NCI-H1417 treated with DMSO at 0.1 percent for 48 hours (cell line): ENCODE data around the gene EEF1AKMT3.

Experiments
- DNase-seq: peaks from one replicate; lab custom pipeline; 2025; lab: John Stamatoyannopoulos, UW

EEF1AKMT3 gene

GRCh38 chr12:57783861-57784260, 11.4 kb downstream of the EEF1AKMT3 start:
- no peak for DNase-seq

DNA sequence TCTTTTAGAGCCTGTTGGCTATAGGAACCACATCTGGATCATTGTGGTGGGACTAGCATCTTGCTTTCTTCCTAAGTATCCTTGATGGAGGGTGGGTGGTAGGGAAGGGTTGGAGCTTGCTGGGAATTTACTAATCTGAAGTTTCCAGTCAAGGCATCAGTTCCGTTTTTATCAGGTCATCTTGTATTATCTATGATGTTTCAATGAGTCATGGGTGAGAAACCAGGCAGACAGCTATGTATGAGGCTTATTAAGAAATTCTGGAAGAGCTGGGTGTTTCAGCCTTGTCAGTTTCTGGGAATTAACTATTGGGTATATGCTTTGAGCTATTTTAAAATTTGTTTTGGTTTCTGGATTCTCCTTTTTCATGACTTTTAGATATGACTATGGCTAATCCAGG, 21.5 kb downstream of the EEF1AKMT3 start:
- no peak for DNase-seq

DNA sequence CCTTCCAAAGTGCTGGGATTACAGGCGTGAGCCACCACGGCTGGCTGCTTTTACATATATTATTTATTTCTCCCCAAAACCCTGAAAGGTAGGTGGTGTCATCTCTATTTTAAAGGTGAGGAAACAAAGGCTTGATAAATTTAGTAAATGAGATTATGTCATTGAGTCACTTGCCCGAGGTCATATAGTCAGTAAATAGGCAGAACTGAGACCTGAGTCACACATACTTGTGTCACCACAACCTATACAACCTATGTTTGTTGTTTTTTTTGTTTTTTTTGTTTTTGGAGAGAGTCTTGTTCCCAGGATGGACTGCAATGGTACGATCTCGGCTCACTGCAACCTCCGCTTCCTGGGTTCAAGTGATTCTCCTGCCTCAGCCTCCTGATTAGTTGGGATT, 22.9 kb downstream of the EEF1AKMT3 start:
- DNase-seq, result no peak

DNA sequence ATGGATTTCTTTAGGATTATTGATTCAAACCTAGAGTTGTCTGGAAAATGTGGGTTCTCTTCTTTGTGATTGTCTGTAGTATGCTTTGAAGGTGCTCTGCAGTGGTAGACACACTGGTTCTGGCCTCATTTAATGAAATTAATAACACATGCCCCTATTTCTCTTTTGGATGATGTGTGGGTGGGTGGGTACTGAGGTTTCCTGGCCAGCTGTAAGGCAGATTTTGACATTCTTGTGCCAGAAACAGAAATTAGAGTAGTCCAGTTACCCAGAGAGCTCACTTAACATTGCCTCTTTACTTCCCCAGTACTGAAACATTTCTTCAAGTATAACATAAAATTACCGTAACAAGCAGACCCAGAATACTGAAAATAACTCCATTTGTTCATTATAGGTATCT, 24.6 kb downstream of the EEF1AKMT3 start:
- no peak for DNase-seq

DNA sequence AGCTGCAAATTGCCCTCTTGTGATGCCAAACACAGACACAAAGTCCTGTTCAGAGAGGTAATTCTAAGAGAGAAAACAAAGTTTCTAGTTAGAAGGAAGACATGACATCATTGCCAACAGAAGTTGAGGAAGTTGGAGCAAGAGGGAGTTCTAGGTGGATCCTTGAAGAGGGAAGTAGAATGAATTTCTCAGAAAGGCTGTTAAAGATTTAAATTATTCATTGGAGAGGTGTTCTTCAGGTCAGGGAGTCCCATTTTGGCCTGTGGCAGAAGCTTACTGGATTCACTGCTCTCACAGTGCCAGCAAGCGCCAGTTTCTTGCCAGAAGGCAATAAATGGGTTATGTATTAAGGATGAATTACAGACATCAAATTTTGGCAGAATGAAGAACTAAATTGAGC, 25.5 kb downstream of the EEF1AKMT3 start:
- no peak for DNase-seq

DNA sequence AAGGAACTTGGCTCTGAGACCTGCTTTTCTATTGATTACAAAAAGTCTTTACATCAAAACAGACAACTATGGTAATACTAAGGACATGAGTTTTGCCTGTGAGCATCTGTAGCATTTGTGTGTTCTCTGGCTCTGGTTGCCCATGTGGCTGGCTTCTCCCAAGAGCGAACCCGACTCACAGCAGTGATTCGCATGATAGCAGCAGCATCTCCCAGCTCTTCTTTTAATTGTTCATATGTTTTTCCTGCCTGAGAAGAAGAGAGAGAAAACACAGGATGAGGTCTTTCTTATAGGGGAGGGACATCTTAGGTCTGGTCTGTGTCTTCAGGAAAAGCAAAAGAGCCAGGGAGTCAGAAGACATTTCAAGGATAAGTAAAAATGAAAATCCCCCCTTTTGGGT, 28.6 kb downstream of the EEF1AKMT3 start:
- no peak for DNase-seq

DNA sequence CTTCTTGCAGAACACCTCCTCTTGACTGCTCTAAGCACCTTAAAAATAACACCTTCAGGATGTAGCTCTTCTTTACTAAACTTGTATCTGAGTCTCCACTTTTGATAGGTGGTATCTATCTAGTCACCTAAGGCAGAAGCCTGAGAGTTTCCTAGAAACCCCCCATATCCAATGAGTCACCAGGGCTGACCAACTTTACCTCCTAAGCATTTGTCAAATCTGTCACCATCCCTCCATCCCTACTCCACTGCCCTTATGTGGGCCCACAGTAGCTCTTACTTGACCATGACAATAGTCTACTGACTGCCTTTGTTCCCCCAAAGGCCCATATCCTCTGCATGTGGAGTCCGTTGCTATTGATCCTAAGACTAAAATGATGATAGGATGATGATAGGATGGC, 30.2 kb downstream of the EEF1AKMT3 start:
- DNase-seq, result no peak

DNA sequence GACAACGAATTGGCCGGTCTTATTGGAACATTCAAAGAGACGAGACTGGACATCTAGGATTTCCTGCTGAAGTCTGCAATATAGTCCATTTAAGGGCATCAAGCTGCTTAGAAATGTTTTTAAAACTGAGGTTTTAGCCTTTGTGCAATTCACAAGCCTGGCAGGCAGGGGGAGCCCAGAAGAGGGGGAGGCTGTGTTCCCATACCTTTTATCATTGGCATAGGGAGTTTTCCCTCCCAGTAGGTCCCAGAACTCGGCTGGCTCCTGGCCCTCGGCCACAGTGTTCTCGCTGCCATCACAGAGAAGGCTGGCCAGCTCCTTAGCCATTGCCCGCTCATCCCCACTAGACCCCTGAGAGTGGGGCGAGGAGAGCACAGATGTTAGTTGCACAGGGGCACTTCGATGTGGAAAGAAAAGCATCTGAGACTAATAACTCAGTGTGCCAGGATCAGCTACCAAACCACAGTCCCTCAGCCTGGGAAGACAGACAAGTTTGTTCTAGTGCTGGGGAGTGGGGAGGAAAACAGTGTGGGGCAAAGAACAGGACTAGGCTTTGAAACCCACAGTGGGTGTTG, 31.0 kb downstream of the EEF1AKMT3 start:
- no peak for DNase-seq

GRCh38 chr12:57806677-57807076, 34.3 kb downstream of the EEF1AKMT3 start:
- no peak for DNase-seq

DNA sequence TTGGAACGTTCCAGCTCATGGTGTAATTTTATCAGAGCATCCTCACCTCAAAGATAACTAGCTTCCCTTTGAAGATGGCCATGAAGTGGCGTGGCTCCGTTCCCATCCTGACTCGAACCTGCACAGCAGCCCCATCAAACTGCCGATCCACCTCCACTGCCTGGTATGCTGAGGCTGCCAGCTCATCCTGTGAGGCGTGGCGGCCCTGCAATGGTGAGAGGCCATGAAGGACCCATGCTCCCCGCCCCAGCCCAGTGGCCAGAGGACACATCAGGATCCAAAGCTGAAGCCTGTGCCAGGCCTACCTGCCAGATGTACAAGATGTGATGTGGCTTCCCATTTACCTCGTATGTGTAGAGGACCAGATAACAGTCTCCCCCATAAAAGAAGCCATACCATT, 34.9 kb downstream of the EEF1AKMT3 start:
- no peak for DNase-seq

- no peak for DNase-seq
Observed at GRCh38 chr12:57808351-57808750, 35.9 kb downstream of the EEF1AKMT3 start.

DNA sequence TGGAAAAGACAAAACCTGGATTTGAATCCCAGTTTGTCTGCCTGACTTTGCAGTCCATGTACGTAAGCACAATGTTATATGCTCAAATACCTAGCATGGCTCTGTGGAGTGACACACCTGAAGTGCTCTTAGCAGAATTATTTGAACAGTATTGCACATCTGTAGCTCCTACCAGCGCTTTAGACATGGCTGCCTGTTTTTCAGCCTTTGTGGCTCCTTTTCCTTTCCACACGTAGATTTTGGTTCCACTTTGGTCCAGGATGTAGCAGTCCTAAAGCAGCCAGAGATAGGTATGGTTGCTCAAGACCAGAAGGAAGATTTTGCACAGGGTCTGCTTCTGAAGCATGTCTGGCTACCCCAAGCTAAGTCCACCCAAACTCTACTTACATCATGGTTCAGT, 37.0 kb downstream of the EEF1AKMT3 start:
- no peak for DNase-seq

DNA sequence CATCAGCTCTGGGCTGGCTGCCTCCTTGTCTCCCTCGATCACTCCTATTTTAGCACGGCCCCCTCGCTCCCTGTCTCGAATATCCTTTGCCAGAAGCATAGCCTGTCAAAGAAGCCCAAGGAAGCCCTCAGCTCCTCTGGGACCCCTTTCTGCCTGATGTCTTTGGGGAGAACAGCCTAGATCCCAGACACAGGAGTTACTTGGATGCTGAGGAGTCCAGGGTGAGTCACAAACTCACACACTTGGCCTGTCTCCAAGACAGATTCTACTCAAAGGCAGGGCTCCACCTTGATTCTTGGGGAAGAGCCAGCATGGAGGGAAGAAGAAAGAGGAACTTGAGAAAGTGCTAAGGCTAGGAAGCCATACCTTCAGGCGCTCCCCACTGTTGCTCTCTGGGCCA, 38.0 kb downstream of the EEF1AKMT3 start:
- DNase-seq, result no peak

DNA sequence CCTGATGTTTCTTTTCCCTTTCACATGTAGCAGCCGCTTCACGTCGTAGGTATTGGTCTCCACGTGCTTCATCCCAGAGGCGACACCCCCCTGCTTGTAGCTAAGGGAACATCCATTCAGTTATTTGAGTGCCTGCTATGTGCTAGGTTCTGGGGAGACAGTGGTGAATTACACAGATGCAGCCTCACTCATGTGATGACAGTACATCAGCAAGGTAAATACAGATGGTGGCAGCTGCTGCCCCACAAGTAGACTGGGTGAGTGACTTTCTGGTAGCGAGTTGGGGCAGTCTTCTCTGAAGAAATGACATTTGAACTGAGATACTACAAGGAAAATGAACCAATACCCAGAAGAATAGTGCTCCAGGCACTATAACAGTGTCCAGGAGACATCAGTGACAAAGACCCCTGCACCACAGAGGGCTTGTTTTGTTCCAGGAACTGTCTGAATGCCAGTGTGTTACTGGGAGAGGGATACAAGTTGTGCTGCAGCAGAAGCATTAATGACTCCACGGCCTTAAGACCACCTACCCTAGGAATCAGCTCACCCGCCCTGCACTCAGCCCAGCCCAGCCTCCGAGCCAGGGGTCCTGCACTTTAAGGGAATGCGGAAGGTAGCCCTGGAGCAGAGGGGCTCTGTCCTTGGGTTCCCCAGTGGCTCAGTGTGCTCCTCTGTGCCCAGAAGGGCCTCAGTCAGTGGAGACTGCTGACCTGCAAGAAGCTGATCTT, 38.8 kb downstream of the EEF1AKMT3 start:
- DNase-seq, result no peak

GRCh38 chr12:57813111-57813970, 40.9 kb downstream of the EEF1AKMT3 start:
- DNase-seq, result no peak

DNA sequence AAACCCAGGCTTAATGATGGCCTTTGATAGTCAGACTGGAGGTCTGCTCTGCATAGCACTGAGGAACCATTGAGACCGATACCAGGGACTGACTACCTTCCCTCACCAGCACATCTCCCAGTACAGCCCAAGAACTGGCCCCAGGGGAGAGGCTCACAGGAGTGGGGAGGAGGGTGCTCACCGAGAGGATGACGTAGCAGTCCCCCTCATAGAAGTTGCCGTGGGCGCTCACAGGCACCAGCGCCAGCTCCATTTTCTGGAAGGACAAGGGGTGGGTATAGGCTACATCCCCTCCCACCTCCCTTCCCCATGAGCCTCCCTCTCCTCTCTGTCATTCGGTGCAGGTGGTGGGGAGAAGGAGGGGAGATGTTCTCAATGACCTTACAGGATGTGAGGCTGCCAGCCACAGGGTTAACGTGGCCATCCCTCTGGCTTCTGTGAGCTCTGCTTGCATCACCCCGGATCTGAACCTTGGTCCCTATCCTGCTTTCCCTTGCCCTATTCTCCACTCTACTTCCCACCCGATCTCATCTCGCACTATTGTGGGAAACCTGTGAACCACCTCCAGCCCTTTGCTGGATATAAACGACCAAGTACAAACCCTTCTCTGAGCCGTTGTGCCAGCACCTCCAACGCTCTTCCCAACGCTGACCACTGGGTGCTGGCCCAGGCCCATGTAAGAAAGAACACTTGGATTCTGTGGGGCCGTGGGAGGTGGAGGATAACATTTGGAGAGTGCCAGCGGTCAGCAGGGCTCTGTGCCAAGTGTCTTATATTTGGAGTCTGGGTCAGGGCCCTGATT, 41.8 kb downstream of the EEF1AKMT3 start:
- DNase-seq, result no peak

DNA sequence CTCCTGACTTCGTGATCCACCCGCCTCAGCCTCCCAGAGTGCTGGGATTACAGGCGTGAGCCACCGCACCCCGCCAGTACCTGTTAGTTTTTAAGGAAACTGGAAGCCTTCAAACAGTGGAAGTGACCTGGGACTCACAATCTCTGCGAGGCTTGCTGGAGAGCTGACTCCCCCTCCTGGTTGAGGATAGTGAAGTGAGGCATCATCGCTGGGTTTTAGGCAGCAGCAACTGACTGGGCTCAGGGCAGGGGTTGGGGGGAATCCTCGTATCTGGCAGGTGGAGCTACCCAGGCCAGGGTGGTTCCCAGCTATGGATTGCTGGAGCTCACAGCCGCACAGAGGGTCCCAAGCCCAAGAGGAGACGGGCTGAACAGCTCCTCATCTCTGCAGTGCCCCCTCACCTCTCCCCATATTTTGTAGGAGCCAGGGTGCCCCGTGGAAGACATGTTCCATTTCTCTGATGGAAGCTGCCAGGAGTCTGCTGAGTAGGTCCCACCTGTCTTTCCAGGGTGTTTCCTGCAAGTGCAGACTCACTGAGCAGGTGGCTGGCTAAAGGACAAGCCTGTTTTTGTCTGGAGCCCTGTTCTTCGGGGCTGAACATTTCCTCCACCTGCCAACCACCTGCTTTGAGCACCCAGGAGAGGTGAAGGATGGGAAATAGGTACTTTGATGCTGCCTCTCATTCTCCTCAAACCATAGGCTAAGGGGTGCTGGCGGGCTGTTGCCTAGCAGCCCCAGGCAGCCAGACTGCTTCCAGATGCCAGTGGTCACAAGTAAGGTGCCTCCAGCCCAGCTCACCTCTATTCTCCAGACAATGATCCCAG, 43.0 kb downstream of the EEF1AKMT3 start:
- peak; percentile 23 for DNase-seq

GRCh38 chr12:57816001-57816854, 43.8 kb downstream of the EEF1AKMT3 start:
- no peak for DNase-seq

DNA sequence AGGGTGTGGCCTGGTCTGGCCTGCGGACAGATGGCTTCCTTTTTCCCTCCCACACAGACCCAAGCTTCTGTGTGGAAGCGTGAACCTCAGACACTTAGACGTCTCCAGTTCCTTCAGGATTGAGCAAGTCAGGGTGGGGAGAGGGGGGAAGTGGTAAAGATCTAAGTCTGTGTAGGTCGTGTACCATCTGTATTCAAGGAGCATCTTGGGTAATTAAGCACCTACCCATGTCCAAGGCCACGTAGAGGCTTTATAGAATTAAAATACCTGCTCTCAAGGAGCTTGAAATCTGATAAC, 44.4 kb downstream of the EEF1AKMT3 start:
- DNase-seq, result no peak

GRCh38 chr12:57817261-57817989, 45.0 kb downstream of the EEF1AKMT3 start:
- no peak for DNase-seq
